ENCODE results near the gene HSD11B2. TPM values are rescaled to one million over a fixed set of nuclear protein-coding genes. Genes with fewer than 3 reads are reported as not detected.

Gene HSD11B2
- total and polyA plus RNA-seq, 2 of the 8 experiments (the other 6 are each of a cell fraction or from before 2014, with no cell fraction given), result 28.7 to 32.9 TPM

- no peak overlapping the region for H3K27ac ChIP-seq (ENCODE audit: low read depth, low read length)
- peaks cover 0 to 9% of the 10 kb centered on the region in 2 experiments; a peak in 1 of 4 replicates for H3K79me2 ChIP-seq (ENCODE audit: control insufficient read depth in 1 of 2, insufficient read depth in 2 of 2, low read length in 2 of 2)
- peaks cover 15 to 24% of the 10 kb centered on the region in 2 experiments for H4K20me1 ChIP-seq (replicated peaks in 1 of 2; ENCODE audit: control insufficient read depth in 1 of 2, insufficient read depth in 2 of 2, low read length in 2 of 2)
- TF ChIP-seq EZH2 (IDR thresholded peaks at IDR 0.05; ENCODE audit: low read depth, low read length, severe bottlenecking), result no peak
- no peak overlapping the region for H2BK15ac ChIP-seq (ENCODE audit: low read length)
- H3K4me1 ChIP-seq (replicated peaks in 1 of 4; ENCODE audit: control insufficient read depth in 3 of 4, insufficient read depth in 4 of 4, low read length in 3 of 4), result peaks cover 0 to 5% (median 2%) of the 10 kb centered on the region in 4 experiments; a peak in 4 of 7 replicates
- DNase-seq (ENCODE audit: low read depth in 1 of 2, low spot score in 2 of 2), result no peak
- H3K4me2 ChIP-seq (ENCODE audit: insufficient read depth in 1 of 2, low read depth in 2 of 2, low read length in 2 of 2), result no peak overlapping the region
- H3K9me3 ChIP-seq (ENCODE audit: insufficient read depth in 2 of 2, low read depth in 1 of 2, low read length in 1 of 2), result no peaks in the 10 kb centered on the region
- POLR2A ChIA-PET (ENCODE audit: partially characterized antibody), result interaction anchor here (1.1 kb wide), 1 partner anchor 17 kb away, joined by 3 read pairs; no protein-coding TSS in a partner anchor
- no peaks in the 10 kb centered on the region for H3K27me3 ChIP-seq (replicated peaks in 1 of 4; ENCODE audit: control insufficient read depth in 3 of 4, extremely low read depth in 1 of 4, insufficient read depth in 3 of 4, low read length in 3 of 4)
- 92% methylated on average over 5 of the region's 5 CpGs; no CpG with 5 or more reads in 1 of the 2 experiments for WGBS, 2 experiments (ENCODE audit: extremely low coverage in 1 of 2, insufficient coverage in 1 of 2, insufficient read length in 1 of 2, insufficient replicate concordance in 2 of 2, low coverage in 1 of 2, low lambda C conversion rate in 2 of 2, missing lambda C conversion rate in 1 of 2)
- H3K56ac ChIP-seq (replicated peaks; ENCODE audit: insufficient read length, low read depth, low read length), result no peak overlapping the region
- H2BK20ac ChIP-seq (ENCODE audit: low read length), result no peak overlapping the region
- no peak overlapping the region for H3K14ac ChIP-seq (ENCODE audit: insufficient read length)
- H3K18ac ChIP-seq (ENCODE audit: extremely low read depth, low read length), result no peak overlapping the region
- no peak overlapping the region for H2BK12ac ChIP-seq (ENCODE audit: low read depth, low read length)
- peaks cover 4% of the 10 kb centered on the region for H3K79me1 ChIP-seq (ENCODE audit: low read depth, low read length)
- H4K5ac ChIP-seq (ENCODE audit: insufficient read length, low read depth, low read length), result no peak overlapping the region
- H2BK5ac ChIP-seq (ENCODE audit: low read depth, low read length), result no peak overlapping the region
- no peak overlapping the region for H2BK120ac ChIP-seq (replicated peaks; ENCODE audit: low read depth, low read length)
- no peak overlapping the region for H4K8ac ChIP-seq (ENCODE audit: extremely low read depth, insufficient read depth, low read length)
- H4K91ac ChIP-seq (replicated peaks; ENCODE audit: insufficient read length, low read length), result no peak overlapping the region
- CTCF ChIA-PET (ENCODE audit: partially characterized antibody), result interaction anchor here (0.7 to 28.6 kb wide), 9 partner anchors 8 to 202 kb away, joined by 3 to 683 read pairs (median 6); partner anchors contain the start of gene HSD11B2
- H3K9ac ChIP-seq (replicated peaks in 1 of 4; ENCODE audit: extremely low read depth in 1 of 4, low read depth in 3 of 4, low read length in 3 of 4), result no peak overlapping the region
- no peaks in the 10 kb centered on the region for H3K23me2 ChIP-seq (ENCODE audit: low read depth, low read length)
- H2AFZ ChIP-seq (ENCODE audit: low read length), result no peak overlapping the region
- no peak overlapping the region for H2AK5ac ChIP-seq (ENCODE audit: low read depth, low read length)
- no peak for FAIRE-seq
- no peak overlapping the region for H3K4me3 ChIP-seq (ENCODE audit: extremely low read depth in 1 of 4, insufficient read depth in 2 of 4, low read depth in 3 of 4, low read length in 4 of 4)
- H3K4ac ChIP-seq (replicated peaks; ENCODE audit: insufficient read length, low read depth, low read length), result no peak overlapping the region
- H3K36me3 ChIP-seq (ENCODE audit: control insufficient read depth in 2 of 4, insufficient read depth in 4 of 4, low read length in 3 of 4), result no peaks in the 10 kb centered on the region
- no peak overlapping the region for H3K23ac ChIP-seq (ENCODE audit: insufficient read length)
These were observed 31.3 kb downstream of the HSD11B2 start for GRCh38 chr16:67462279-67462655.
